IPS-18c (cell line): ENCODE measurements around the gene SPATA24.
"Not testable (repeated sequence)": the region's sequence is repeated elsewhere in the genome, so short reads cannot be mapped to it uniquely, and the experiment has no call there.

ENCODE experiments used
- H3K4me3 ChIP-seq: 2 replicates; pipeline ENCODE4 v1.7.0; 2013; ENCODE audit warnings: low read depth, mild to moderate bottlenecking, low read length, moderate library complexity; ENCODE audit not compliant: insufficient read depth
- H3K9me3 ChIP-seq: one replicate; pipeline ENCODE4 v1.6.1; 2013; ENCODE audit warnings: mild to moderate bottlenecking, low read length, moderate library complexity; ENCODE audit not compliant: control insufficient read depth, insufficient read depth

Gene SPATA24

GRCh38 chr5:139422307-139422893, 18.5 kb upstream of the SPATA24 start:
- no peak overlapping the region for H3K4me3 ChIP-seq
- H3K9me3 ChIP-seq = no peaks in the 10 kb centered on the region

GRCh38 chr5:139419226-139420192, 15.6 kb upstream of the SPATA24 start:
- no peaks in the 10 kb centered on the region for H3K9me3 ChIP-seq
- no peak overlapping the region for H3K4me3 ChIP-seq

GRCh38 chr5:139418793-139419192, 14.9 kb upstream of the SPATA24 start:
- Histone ChIP-seq H3K9me3 (no peaks in the 10 kb centered on the region), H3K4me3 (no peak overlapping the region)

- Histone ChIP-seq H3K4me3 (no peak overlapping the region), H3K9me3 (no peaks in the 10 kb centered on the region)
These were observed 13.3 kb upstream of the SPATA24 start for GRCh38 chr5:139417214-139417613.

GRCh38 chr5:139416651-139417050, 12.8 kb upstream of the SPATA24 start:
- H3K4me3 ChIP-seq = no peak overlapping the region

GRCh38 chr5:139415869-139416268, 12.0 kb upstream of the SPATA24 start:
- Histone ChIP-seq H3K4me3 (no peak overlapping the region), H3K9me3 (no peaks in the 10 kb centered on the region)

More at GRCh38 chr5:139416651-139417050, 12.8 kb upstream of the SPATA24 start:
- no peaks in the 10 kb centered on the region for H3K9me3 ChIP-seq

- Histone ChIP-seq H3K9me3 (no peaks in the 10 kb centered on the region), H3K4me3 (no peak overlapping the region)
These were observed 11.5 kb upstream of the SPATA24 start for GRCh38 chr5:139415221-139415861.

GRCh38 chr5:139414581-139415130, 10.8 kb upstream of the SPATA24 start:
- no peak overlapping the region for H3K4me3 ChIP-seq

GRCh38 chr5:139413963-139414362, 10.1 kb upstream of the SPATA24 start:
- H3K4me3 ChIP-seq = no peak overlapping the region
- no peaks in the 10 kb centered on the region for H3K9me3 ChIP-seq

More at GRCh38 chr5:139414581-139415130, 10.8 kb upstream of the SPATA24 start:
- no peaks in the 10 kb centered on the region for H3K9me3 ChIP-seq

GRCh38 chr5:139413153-139413552, 9.3 kb upstream of the SPATA24 start:
- H3K9me3 ChIP-seq = no peaks in the 10 kb centered on the region
- no peak overlapping the region for H3K4me3 ChIP-seq

- Histone ChIP-seq H3K4me3 (no peak overlapping the region), H3K9me3 (no peaks in the 10 kb centered on the region)
These were observed 7.3 kb upstream of the SPATA24 start for GRCh38 chr5:139410993-139411828.

GRCh38 chr5:139410121-139410992, 6.5 kb upstream of the SPATA24 start:
- no peaks in the 10 kb centered on the region for H3K9me3 ChIP-seq
- no peak overlapping the region for H3K4me3 ChIP-seq

- H3K4me3 ChIP-seq, H3K9me3 ChIP-seq: not testable (repeated sequence)
These were observed 5.2 kb upstream of the SPATA24 start for GRCh38 chr5:139409116-139409515.

- H3K4me3 ChIP-seq = no peak overlapping the region
- H3K9me3 ChIP-seq = no peaks in the 10 kb centered on the region
These were observed 4.3 kb upstream of the SPATA24 start for GRCh38 chr5:139408191-139408590.

- H3K4me3 ChIP-seq = no peak overlapping the region
These were observed 3.6 kb upstream of the SPATA24 start for GRCh38 chr5:139407517-139407916.

GRCh38 chr5:139406963-139407362, 3.1 kb upstream of the SPATA24 start:
- H3K9me3 ChIP-seq = no peaks in the 10 kb centered on the region
- no peak overlapping the region for H3K4me3 ChIP-seq

More at GRCh38 chr5:139407517-139407916, 3.6 kb upstream of the SPATA24 start:
- H3K9me3 ChIP-seq = no peaks in the 10 kb centered on the region
